ENCODE results near the gene BEGAIN.
A peak's percentile ranks its signal among the peaks of the same experiment; 100 is the strongest.

The BEGAIN gene

DNA sequence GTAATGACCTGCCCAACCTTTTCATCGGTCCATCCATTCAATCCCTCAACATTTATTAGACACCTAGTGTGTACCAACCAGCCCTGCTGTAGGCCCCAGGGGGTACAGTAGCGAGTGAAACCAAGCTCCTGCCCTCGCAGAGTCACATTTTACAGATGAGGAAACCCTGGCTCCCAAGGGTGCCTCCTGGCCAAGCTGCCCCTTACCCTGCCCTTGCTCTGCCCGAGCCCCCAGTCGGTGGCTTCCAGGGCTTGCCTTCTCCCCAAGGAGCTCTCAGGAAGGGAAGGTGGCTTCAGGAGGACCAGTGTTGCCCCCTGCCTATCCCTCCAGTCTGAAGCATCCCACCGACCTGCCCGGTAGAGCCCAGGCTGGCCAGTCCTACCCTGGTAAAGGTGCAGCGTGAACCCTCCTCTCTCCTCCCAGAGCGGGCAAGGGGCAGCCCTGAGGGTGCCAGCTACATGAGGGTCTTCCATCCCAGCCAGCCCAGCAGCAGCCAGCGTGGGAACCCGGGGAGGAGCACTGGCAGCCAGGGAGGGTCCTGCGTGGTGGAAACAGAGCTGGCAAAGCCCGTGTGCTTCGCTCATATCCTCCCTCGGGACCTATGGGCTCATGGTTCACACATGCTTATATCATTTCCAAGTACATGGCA lies 670 bp upstream of the BEGAIN start:
- Histone ChIP-seq H3K9me3 (no peaks in the 10 kb centered on the region), H3K4me1 (no peaks in the 10 kb centered on the region), H3K36me3 (replicated peaks) (no peaks in the 10 kb centered on the region), H3K27me3 (ENCODE audit: low read depth) (peaks cover 5% of the 10 kb centered on the region; the same call in 1 of the 2 replicates), H3K4me3 (no peak overlapping the region)
- DNase-seq (ENCODE audit: low spot score in 2 of 2), result no peak
- in situ Hi-C loops (cut with MboI; ENCODE audit: low sequenced_read_pairs), result no loop called here

- no peaks in the 10 kb centered on the region for H3K4me1 ChIP-seq
- DNase-seq (ENCODE audit: low spot score in 2 of 2), result peak; percentile 13 to 42
- H3K27me3 ChIP-seq (ENCODE audit: low read depth), result peaks cover 5% of the 10 kb centered on the region; the same call in 1 of the 2 replicates
- in situ Hi-C loops (cut with MboI; ENCODE audit: low sequenced_read_pairs), result no loop called here
- peak overlapping the region; percentile 31 for H3K4me3 ChIP-seq
- H3K36me3 ChIP-seq (replicated peaks), result no peaks in the 10 kb centered on the region
- H3K9me3 ChIP-seq, result no peaks in the 10 kb centered on the region
Measured at GRCh38 chr14:100586403-100587085, 673 bp downstream of the BEGAIN start.

GRCh38 chr14:100586153-100586402 lies 1.1 kb downstream of the BEGAIN start:
- Histone ChIP-seq H3K4me3 (peak overlapping the region; percentile 31), H3K36me3 (replicated peaks) (no peaks in the 10 kb centered on the region), H3K27me3 (ENCODE audit: low read depth) (peaks cover 5% of the 10 kb centered on the region; the same call in 1 of the 2 replicates), H3K9me3 (no peaks in the 10 kb centered on the region), H3K4me1 (no peaks in the 10 kb centered on the region)
- no peak for DNase-seq (ENCODE audit: low spot score in 2 of 2)
- in situ Hi-C loops (cut with MboI; ENCODE audit: low sequenced_read_pairs), result no loop called here

DNA sequence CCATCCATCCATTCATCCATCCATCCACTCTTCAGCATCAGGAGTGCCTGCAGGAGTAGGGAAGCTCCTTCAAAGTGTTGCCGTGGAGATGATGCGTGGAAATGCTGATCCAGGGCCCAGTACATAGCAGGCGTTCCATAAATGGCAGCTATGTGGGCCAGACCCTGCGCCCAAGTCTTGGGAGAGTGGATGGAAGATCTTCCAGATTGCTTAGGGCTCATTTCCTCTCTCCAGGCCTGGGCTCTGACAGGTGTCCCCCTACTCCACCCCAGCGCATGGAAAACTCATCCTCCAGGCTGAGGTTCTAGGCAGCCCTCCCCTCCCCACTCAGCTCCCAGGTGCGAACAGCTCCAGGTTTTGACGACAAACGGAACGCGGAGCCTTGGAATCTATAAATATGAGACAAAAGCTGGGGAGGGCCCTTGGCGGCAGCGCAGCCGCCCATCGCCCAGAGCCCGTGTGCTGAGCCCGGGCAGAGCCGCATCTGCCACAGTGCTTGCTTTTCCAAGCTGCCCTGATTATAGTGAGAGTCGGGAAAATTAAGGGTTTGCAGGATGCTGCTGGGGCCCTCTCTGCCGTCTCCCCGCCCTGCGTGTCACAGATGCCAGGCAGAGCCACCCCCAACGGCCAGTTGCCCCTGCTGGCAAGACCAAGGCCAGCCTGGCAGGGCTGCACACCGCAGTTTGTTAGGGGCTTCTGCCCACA lies 1.6 kb downstream of the BEGAIN start:
- Histone ChIP-seq H3K27me3 (ENCODE audit: low read depth) (peaks cover 5% of the 10 kb centered on the region; the same call in 1 of the 2 replicates), H3K9me3 (no peaks in the 10 kb centered on the region), H3K4me1 (no peaks in the 10 kb centered on the region), H3K4me3 (no peak overlapping the region), H3K36me3 (replicated peaks) (no peaks in the 10 kb centered on the region)
- in situ Hi-C loops (cut with MboI; ENCODE audit: low sequenced_read_pairs), result no loop called here
- no peak for DNase-seq (ENCODE audit: low spot score in 2 of 2)

DNA sequence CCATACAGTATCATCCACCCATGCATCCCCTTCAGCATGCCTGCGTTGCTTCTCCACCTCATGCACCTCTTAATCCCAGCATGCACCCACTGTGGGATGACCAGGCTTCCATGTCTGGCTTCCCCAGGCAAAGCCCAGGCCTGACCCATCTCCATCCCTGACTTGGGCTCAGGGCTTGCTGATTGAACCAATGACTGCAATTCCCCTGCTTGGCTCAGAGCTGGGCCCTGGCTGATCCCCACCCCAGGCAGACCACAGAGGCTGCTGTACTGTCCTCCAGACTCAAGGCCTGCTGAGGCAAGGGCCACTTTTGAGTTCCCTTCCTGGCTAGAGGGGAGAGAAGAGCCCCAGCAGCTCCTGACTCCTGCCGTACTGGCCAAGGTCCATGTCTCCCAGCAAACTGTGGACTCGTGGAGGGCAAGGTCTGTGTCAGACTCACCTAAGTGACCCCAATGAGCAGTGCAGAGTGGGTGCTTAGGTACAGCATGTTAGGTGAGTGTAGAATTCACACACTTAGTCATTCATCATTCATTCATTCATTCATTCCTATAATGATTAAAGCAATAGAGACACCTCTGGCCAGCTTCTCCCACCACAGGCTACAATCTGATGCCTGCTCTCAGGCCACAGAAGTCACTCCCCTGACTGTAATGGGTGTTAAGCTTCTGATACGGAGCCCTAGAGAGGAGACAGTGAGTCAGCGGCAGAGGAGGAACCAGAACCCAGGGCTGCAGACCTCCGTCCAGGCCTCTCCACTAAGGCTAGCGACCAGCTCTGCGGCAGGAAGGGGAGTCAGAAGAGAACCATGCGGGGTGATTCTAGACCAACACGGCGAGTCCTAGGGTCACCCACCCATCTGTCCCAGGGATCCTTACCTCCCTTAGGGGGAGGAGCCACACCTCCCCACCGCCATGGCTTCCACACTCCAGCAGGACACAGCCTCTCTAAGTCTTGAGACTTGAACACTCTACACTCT lies 2.9 kb downstream of the BEGAIN start:
- peaks cover 5% of the 10 kb centered on the region; the same call in 1 of the 2 replicates for H3K27me3 ChIP-seq (ENCODE audit: low read depth)
- no peaks in the 10 kb centered on the region for H3K4me1 ChIP-seq
- in situ Hi-C loops (cut with MboI; ENCODE audit: low sequenced_read_pairs), result no loop called here
- H3K9me3 ChIP-seq, result no peaks in the 10 kb centered on the region
- no peak for DNase-seq (ENCODE audit: low spot score in 2 of 2)
- H3K36me3 ChIP-seq (replicated peaks), result no peaks in the 10 kb centered on the region
- no peak overlapping the region for H3K4me3 ChIP-seq

DNA sequence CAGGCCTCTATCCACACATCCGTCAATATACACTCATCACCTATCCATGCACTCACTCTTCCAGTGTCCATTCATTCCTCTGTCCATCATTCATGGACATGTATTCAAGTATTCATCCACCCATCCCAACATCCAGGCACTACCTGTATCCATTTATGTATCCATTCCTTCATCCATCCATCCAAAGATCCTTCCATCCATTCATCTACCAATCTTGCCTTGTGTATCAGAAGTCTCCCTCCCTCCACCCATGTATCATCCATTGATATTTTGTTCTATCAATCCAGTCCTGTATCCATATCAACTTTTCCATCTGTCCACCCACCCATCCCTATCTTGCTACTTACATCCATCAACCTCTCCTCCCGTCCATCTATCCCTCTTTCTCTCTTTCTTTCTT lies 4.0 kb downstream of the BEGAIN start:
- Histone ChIP-seq H3K4me1 (no peaks in the 10 kb centered on the region), H3K9me3 (no peaks in the 10 kb centered on the region), H3K4me3 (no peak overlapping the region), H3K36me3 (replicated peaks) (no peaks in the 10 kb centered on the region), H3K27me3 (ENCODE audit: low read depth) (peaks cover 5% of the 10 kb centered on the region; the same call in 1 of the 2 replicates)
- in situ Hi-C loops (cut with MboI; ENCODE audit: low sequenced_read_pairs), result no loop called here
- DNase-seq (ENCODE audit: low spot score in 2 of 2), result no peak

GRCh38 chr14:100582496-100583165 lies 4.6 kb downstream of the BEGAIN start:
- Histone ChIP-seq H3K9me3 (no peaks in the 10 kb centered on the region), H3K4me1 (no peaks in the 10 kb centered on the region), H3K4me3 (no peak overlapping the region), H3K27me3 (ENCODE audit: low read depth) (peaks cover under 1% of the 10 kb centered on the region; the same call in 1 of the 2 replicates), H3K36me3 (replicated peaks) (no peaks in the 10 kb centered on the region)
- no peak for DNase-seq (ENCODE audit: low spot score in 2 of 2)
- in situ Hi-C loops (cut with MboI; ENCODE audit: low sequenced_read_pairs), result no loop called here

- H3K4me3 ChIP-seq, result no peak overlapping the region
- no peak for DNase-seq (ENCODE audit: low spot score in 2 of 2)
- no peaks in the 10 kb centered on the region for H3K36me3 ChIP-seq (replicated peaks)
- in situ Hi-C loops (cut with MboI; ENCODE audit: low sequenced_read_pairs), result no loop called here
- H3K4me1 ChIP-seq, result no peaks in the 10 kb centered on the region
- H3K27me3 ChIP-seq (ENCODE audit: low read depth), result no peaks in the 10 kb centered on the region
- no peaks in the 10 kb centered on the region for H3K9me3 ChIP-seq
Measured at GRCh38 chr14:100581228-100582145, 5.7 kb downstream of the BEGAIN start.

DNA sequence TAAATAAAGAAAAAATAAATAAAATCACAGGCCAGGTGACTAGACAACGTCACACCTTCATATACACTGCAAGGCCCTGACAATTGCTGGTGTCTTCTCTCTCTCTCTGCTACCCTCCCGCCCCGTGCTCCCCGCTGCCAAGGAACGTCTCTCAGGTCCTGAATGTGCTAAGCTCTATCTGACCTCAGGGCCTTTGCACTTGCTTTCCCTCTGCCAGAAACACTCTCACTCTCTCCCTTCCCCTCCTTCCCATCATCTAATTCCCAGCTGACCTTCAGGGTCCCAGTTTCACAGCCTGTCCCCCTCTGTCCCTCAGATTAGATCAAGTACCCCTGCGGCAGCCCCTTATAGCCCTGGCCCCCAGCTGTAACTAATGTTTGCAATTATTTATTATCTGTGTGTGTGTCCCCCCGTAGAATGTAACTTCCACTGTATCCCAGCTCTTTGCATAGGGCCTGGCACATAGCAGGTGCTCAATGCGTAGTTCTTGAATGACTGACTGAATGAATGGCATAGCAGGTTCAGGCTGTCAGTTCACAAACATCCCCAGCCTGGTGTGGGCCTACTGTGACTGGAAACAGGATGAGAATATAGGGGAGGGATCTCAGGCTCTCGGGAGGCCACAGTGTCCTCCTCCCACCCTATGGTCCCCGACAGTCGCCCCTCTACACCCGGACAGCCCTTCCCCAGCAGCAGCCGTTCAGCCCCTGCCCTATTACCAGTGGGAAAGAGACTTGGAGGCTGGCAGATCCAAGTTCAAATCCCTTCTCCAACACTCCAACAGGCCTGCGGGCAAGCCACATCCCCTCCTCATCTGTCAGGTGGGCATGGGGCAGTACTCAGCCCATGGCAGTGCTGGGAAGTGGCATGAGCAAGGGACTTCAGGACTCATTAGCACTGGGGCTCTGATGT lies 6.6 kb downstream of the BEGAIN start:
- Histone ChIP-seq H3K4me1 (no peaks in the 10 kb centered on the region), H3K9me3 (no peaks in the 10 kb centered on the region), H3K27me3 (ENCODE audit: low read depth) (no peaks in the 10 kb centered on the region), H3K36me3 (replicated peaks) (no peaks in the 10 kb centered on the region), H3K4me3 (no peak overlapping the region)
- in situ Hi-C loops (cut with MboI; ENCODE audit: low sequenced_read_pairs), result no loop called here
- DNase-seq (ENCODE audit: low spot score in 2 of 2), result no peak

DNA sequence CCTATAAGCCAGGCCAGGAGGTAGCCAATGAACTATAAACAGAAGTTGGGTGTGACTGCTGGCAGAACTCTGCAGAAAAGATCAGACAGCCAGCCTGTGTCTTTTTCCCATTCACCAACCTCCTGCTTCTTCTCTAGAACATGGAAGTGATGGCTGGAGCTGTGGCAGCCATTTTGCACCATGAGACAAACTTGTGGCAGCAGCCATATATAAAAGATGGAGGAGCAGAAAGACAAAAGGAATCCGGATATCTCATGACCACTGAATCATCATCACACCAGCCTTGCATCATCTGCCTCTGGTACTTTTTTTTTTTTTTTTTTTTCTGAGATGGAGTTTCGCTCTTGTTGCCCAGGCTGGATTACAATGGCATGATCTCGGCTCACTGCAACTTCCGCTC lies 8.7 kb downstream of the BEGAIN start:
- Histone ChIP-seq H3K4me1 (no peaks in the 10 kb centered on the region), H3K27me3 (ENCODE audit: low read depth) (no peaks in the 10 kb centered on the region), H3K4me3 (no peak overlapping the region), H3K36me3 (replicated peaks) (no peaks in the 10 kb centered on the region), H3K9me3 (no peaks in the 10 kb centered on the region)
- in situ Hi-C loops (cut with MboI; ENCODE audit: low sequenced_read_pairs), result no loop called here
- no peak for DNase-seq (ENCODE audit: low spot score in 2 of 2)

- no peaks in the 10 kb centered on the region for H3K27me3 ChIP-seq (ENCODE audit: low read depth)
- in situ Hi-C loops (cut with MboI; ENCODE audit: low sequenced_read_pairs), result no loop called here
- H3K4me3 ChIP-seq, result no peak overlapping the region
- no peak for DNase-seq (ENCODE audit: low spot score in 2 of 2)
- no peaks in the 10 kb centered on the region for H3K4me1 ChIP-seq
- H3K9me3 ChIP-seq, result no peaks in the 10 kb centered on the region
- no peaks in the 10 kb centered on the region for H3K36me3 ChIP-seq (replicated peaks)
Measured at GRCh38 chr14:100577986-100578431, 9.2 kb downstream of the BEGAIN start.

All from HAP-1 (cell line).